HAP-1 (cell line): ENCODE results near the gene TBX5.

ENCODE experiments used
- DNase-seq, 2 experiments: peaks; one replicate each; pipeline ENCODE4 v3.0.0-alpha.2; 2016 to 2020; ENCODE audit warnings: low spot score in 2 of 2
- H3K27me3 ChIP-seq: fragments of 250-450 bp; sonication (Bioruptor Pico); 2 replicates; pipeline ENCODE4 v1.5.1; 2020; ENCODE audit warnings: low read depth, mild to moderate bottlenecking, moderate library complexity
- H3K36me3 ChIP-seq: fragments of 250-450 bp; sonication (Bioruptor Pico); replicated peaks from 2 replicates; pipeline ENCODE4 v1.5.1; 2020; ENCODE audit warnings: mild to moderate bottlenecking
- H3K4me1 ChIP-seq: fragments of 250-450 bp; sonication (Bioruptor Pico); 2 replicates; pipeline ENCODE4 v1.5.1; 2020; ENCODE audit warnings: mild to moderate bottlenecking
- H3K4me3 ChIP-seq: fragments of 250-450 bp; sonication (Bioruptor Pico); 2 replicates; pipeline ENCODE4 v1.5.1; 2020; ENCODE audit warnings: mild to moderate bottlenecking, moderate library complexity
- H3K9me3 ChIP-seq: fragments of 250-450 bp; sonication (Bioruptor Pico); 2 replicates; pipeline ENCODE4 v1.5.1; 2020; ENCODE audit warnings: mild to moderate bottlenecking, moderate library complexity
- in situ Hi-C: fragments of 300-500 bp; cut with MboI; formaldehyde crosslinking; loops from 3 replicates; pipeline ENCODE4 v1.14.3; 2020; ENCODE audit warnings: low sequenced_read_pairs, inconsistent platforms, mixed read lengths

TBX5 gene

DNA sequence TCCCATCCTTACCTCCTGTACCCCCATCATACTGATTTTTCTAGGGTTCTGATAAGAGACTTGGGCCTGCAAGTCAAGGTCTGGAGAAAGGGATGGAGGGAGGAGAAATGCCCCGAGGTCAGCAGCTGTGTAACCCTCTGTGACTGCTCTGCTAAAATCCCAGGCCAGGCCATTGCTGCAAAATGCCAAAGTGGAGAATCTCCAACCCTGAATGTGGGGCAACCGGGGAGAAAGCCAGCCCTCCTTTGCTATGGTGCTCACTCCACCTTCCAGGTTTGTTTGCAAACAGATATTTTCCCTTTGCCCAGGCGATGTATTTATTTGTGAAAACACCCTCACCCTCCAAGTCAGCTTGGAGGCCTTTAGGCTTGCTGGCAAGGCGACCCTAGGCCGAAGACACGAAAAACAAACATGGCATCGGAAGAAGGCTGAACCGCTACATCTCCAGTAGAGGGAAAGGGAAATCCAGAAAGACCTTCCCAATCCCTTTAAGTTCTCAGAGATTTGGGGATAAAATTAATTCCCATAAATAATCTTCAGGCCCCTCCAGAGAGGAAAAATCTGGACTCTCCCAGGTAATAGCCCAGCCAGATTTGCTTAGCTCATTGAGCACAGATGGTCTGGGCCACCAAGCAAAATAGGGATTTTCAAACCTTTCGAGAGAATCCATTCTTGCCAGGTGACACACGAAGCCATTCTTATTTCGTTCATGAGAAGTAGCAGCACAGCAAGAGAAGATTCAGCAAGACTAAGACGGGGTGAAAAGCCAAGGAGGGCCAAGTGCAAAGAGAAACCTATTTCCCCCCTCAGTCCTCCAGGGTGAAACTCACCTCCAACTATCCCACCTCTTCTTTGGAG, 1.3 kb upstream of the TBX5 start:
- peak overlapping the region; percentile 63 for H3K4me3 ChIP-seq
- peaks cover 24% of the 10 kb centered on the region for H3K4me1 ChIP-seq
- no peaks in the 10 kb centered on the region for H3K9me3 ChIP-seq
- no peaks in the 10 kb centered on the region for H3K27me3 ChIP-seq
- no peak for DNase-seq
- in situ Hi-C loops: no loop called here
- H3K36me3 ChIP-seq: peaks cover 6% of the 10 kb centered on the region

DNA sequence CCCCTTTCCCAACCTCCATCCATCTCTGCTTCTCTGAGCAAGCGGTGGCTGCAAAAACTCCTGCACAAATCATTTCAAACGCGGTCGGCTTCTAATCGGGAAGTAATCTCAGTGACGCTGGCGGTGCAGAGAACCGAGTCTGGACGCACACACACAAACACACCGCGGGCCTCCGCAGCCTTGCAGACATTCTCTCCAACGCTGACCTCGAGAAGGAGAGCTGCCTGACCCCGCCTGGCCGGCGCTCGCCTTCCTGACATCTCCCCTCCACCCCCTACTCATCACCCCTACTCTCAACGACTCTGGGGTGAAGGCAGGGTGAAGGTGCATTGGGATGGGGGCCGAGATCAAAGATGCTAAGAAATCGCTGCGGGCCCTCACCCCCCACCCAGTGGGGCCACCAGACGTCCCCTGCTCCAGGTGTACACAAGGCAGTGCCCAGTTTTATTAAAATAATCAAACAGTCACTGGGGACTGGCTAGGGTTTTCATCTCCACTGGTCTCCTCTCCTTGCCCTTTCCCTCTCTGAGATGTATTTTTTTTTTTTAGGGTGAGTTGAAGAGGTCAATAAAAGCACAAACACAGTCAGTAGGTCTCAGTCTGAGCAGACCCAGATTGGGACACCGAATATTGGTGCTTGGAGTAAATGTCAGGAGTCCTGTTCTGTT, 506 bp upstream of the TBX5 start:
- in situ Hi-C loops: no loop called here
- Histone ChIP-seq H3K36me3 (peaks cover 13% of the 10 kb centered on the region), H3K9me3 (no peaks in the 10 kb centered on the region), H3K4me3 (peak overlapping the region; percentile 63), H3K27me3 (no peaks in the 10 kb centered on the region), H3K4me1 (peaks cover 16% of the 10 kb centered on the region)
- DNase-seq: peak in 1 of 2 experiments; percentile 67

GRCh38 chr12:114404926-114405518, 922 bp downstream of the TBX5 start:
- peaks cover 3% of the 10 kb centered on the region for H3K4me1 ChIP-seq
- H3K4me3 ChIP-seq: peak overlapping the region; percentile 63
- H3K9me3 ChIP-seq: no peaks in the 10 kb centered on the region
- H3K27me3 ChIP-seq: no peaks in the 10 kb centered on the region
- peak in 1 of 2 experiments; percentile 29 for DNase-seq
- peaks cover 27% of the 10 kb centered on the region for H3K36me3 ChIP-seq
- in situ Hi-C loops: loop anchor here (5.0 kb wide), 1 partner anchor 72 kb away; no protein-coding TSS in a partner anchor

- H3K4me1 ChIP-seq: peaks cover 3% of the 10 kb centered on the region
- DNase-seq: peak; percentile 23 to 44
- H3K9me3 ChIP-seq: no peaks in the 10 kb centered on the region
- in situ Hi-C loops: loop anchor here (5.0 kb wide), 1 partner anchor 73 kb away; no protein-coding TSS in a partner anchor
- peak overlapping the region; percentile 63 for H3K4me3 ChIP-seq
- peaks cover 35% of the 10 kb centered on the region for H3K36me3 ChIP-seq
- no peaks in the 10 kb centered on the region for H3K27me3 ChIP-seq
Observed at GRCh38 chr12:114404083-114404925, 1.6 kb downstream of the TBX5 start.

GRCh38 chr12:114403690-114404066, 2.3 kb downstream of the TBX5 start:
- H3K27me3 ChIP-seq: no peaks in the 10 kb centered on the region
- DNase-seq: peak; percentile 29 to 75
- peaks cover 41% of the 10 kb centered on the region for H3K36me3 ChIP-seq
- peaks cover 3% of the 10 kb centered on the region for H3K4me1 ChIP-seq
- in situ Hi-C loops: loop anchor here (5.0 kb wide), 1 partner anchor 74 kb away; no protein-coding TSS in a partner anchor
- no peaks in the 10 kb centered on the region for H3K9me3 ChIP-seq
- peak overlapping the region; percentile 63 for H3K4me3 ChIP-seq

- Histone ChIP-seq H3K9me3 (no peaks in the 10 kb centered on the region), H3K4me1 (peaks cover 3% of the 10 kb centered on the region), H3K27me3 (no peaks in the 10 kb centered on the region), H3K4me3 (peak overlapping the region; percentile 63), H3K36me3 (peaks cover 46% of the 10 kb centered on the region)
- DNase-seq: peak; percentile 75 to 88
- in situ Hi-C loops: loop anchor here (5.0 kb wide), 1 partner anchor 74 kb away; no protein-coding TSS in a partner anchor
Observed at GRCh38 chr12:114403011-114403689, 2.8 kb downstream of the TBX5 start.

GRCh38 chr12:114402084-114402717, 3.7 kb downstream of the TBX5 start:
- in situ Hi-C loops: loop anchor here (5.0 kb wide), 1 partner anchor 75 kb away; no protein-coding TSS in a partner anchor
- Histone ChIP-seq H3K9me3 (no peaks in the 10 kb centered on the region), H3K4me1 (peaks cover 3% of the 10 kb centered on the region), H3K4me3 (peak overlapping the region; percentile 63; the same call in 1 of the 2 replicates), H3K36me3 (peaks cover 54% of the 10 kb centered on the region), H3K27me3 (no peaks in the 10 kb centered on the region)
- no peak for DNase-seq

GRCh38 chr12:114401328-114402083, 4.4 kb downstream of the TBX5 start:
- H3K4me3 ChIP-seq: no peak overlapping the region
- peaks cover 3% of the 10 kb centered on the region for H3K4me1 ChIP-seq
- DNase-seq: no peak
- H3K9me3 ChIP-seq: no peaks in the 10 kb centered on the region
- H3K36me3 ChIP-seq: peaks cover 59% of the 10 kb centered on the region
- H3K27me3 ChIP-seq: no peaks in the 10 kb centered on the region
- in situ Hi-C loops: loop anchor here (5.0 kb wide), 1 partner anchor 76 kb away; no protein-coding TSS in a partner anchor

DNA sequence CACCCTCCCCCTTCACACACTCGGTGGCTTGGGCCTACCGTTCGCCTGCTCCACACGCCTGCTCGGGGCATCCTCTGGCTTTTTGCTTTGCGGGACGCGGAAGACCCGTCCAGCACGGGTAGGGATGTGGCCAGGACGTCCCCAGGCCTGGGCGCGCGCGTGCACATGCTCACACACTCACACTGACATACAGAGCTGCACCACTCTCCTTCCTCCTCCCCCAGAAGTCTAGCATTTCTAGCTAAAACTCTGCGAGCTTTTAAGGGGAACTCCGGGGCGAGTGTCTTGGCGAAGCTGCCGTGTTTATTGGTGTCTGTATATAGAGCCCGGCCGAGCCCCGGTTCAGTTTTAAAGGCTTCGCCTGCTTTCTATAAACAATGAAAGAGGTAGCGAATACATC, 5.0 kb downstream of the TBX5 start:
- peaks cover 3% of the 10 kb centered on the region for H3K4me1 ChIP-seq
- no peak overlapping the region for H3K4me3 ChIP-seq
- peaks cover 61% of the 10 kb centered on the region for H3K36me3 ChIP-seq
- H3K27me3 ChIP-seq: no peaks in the 10 kb centered on the region
- H3K9me3 ChIP-seq: no peaks in the 10 kb centered on the region
- in situ Hi-C loops: loop anchor here (5.0 kb wide), 1 partner anchor 76 kb away; no protein-coding TSS in a partner anchor
- DNase-seq: no peak

GRCh38 chr12:114400361-114400811, 5.6 kb downstream of the TBX5 start:
- H3K36me3 ChIP-seq: peaks cover 65% of the 10 kb centered on the region
- no peaks in the 10 kb centered on the region for H3K9me3 ChIP-seq
- peaks cover 3% of the 10 kb centered on the region for H3K4me1 ChIP-seq
- H3K4me3 ChIP-seq: no peak overlapping the region
- in situ Hi-C loops: loop anchor here (5.0 kb wide), 1 partner anchor 77 kb away; no protein-coding TSS in a partner anchor
- H3K27me3 ChIP-seq: no peaks in the 10 kb centered on the region
- no peak for DNase-seq

GRCh38 chr12:114399664-114400211, 6.2 kb downstream of the TBX5 start:
- Histone ChIP-seq H3K4me1 (peaks cover 3% of the 10 kb centered on the region), H3K27me3 (no peaks in the 10 kb centered on the region), H3K4me3 (no peak overlapping the region), H3K36me3 (peaks cover 72% of the 10 kb centered on the region), H3K9me3 (no peaks in the 10 kb centered on the region)
- in situ Hi-C loops: loop anchor here (5.0 kb wide), 1 partner anchor 78 kb away; no protein-coding TSS in a partner anchor
- DNase-seq: no peak
